ENCODE data around the gene MAGI2.

GRCh38 chr7:78279457-78279856 lies 1174.0 kb downstream of the MAGI2 start:
- TF ChIP-seq CTCF (IDR thresholded peaks at IDR 0.05; ENCODE audit: extremely low read depth in 1 of 2, insufficient read depth in 1 of 2, low read depth in 1 of 2, low read length in 2 of 2): no peak
- TF ChIP-seq, protein P1, sequence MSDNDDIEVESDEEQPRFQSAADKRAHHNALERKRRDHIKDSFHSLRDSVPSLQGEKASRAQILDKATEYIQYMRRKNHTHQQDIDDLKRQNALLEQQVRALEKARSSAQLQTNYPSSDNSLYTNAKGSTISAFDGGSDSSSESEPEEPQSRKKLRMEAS (IDR thresholded peaks at IDR 0.05; ENCODE audit: insufficient read depth, insufficient read length): no peak
- no peak for TF ChIP-seq POLR2A (IDR thresholded peaks at IDR 0.05; ENCODE audit: low read depth, low read length)
- TF ChIP-seq JUN (IDR thresholded peaks at IDR 0.05; ENCODE audit: borderline replicate concordance, insufficient read depth, insufficient read length, low read depth): no peak
- no peak for TF ChIP-seq EZH2 (IDR thresholded peaks at IDR 0.05; ENCODE audit: borderline replicate concordance, low read depth, low read length, severe bottlenecking)
